Smooth muscle cell (in vitro differentiated cells): Measurements from ENCODE around the gene MBNL1. TPM values are rescaled to one million over a fixed set of nuclear protein-coding genes. Genes with fewer than 3 reads are reported as not detected.

Source experiments
- DNase-seq: peaks from one replicate; lab custom pipeline; 2025; ENCODE audit not compliant: unreplicated experiment; lab: John Stamatoyannopoulos, UW
- H2AFZ ChIP-seq: fragments of 200-600 bp; sonication (generic); 2 replicates; pipeline ENCODE4 v1.6.0; 2016; ENCODE audit warnings: antibody characterized with exemption, low read depth, mild to moderate bottlenecking
- H3F3A ChIP-seq: fragments of 200-600 bp; sonication (generic); 2 replicates; pipeline ENCODE4 v1.6.0; 2017; ENCODE audit warnings: antibody characterized with exemption, low read depth
- H3K27ac ChIP-seq: fragments of 200-600 bp; sonication (generic); 2 replicates; pipeline ENCODE4 v1.5.1; 2016; ENCODE audit warnings: low read depth, mild to moderate bottlenecking
- H3K27me3 ChIP-seq: fragments of 200-600 bp; sonication (generic); 2 replicates; pipeline ENCODE4 v1.6.1; 2016; ENCODE audit warnings: low read depth, mild to moderate bottlenecking
- H3K36me3 ChIP-seq: fragments of 200-600 bp; sonication (generic); 2 replicates; pipeline ENCODE4 v1.5.1; 2016; ENCODE audit warnings: low read depth
- H3K4me1 ChIP-seq: fragments of 200-600 bp; sonication (generic); 2 replicates; pipeline ENCODE4 v1.5.1; 2016; ENCODE audit warnings: low read depth
- H3K4me2 ChIP-seq: fragments of 200-600 bp; sonication (generic); 2 replicates; pipeline ENCODE4 v1.6.0; 2016; ENCODE audit warnings: mild to moderate bottlenecking
- H3K4me3 ChIP-seq: fragments of 200-600 bp; sonication (generic); 2 replicates; pipeline ENCODE4 v1.5.1; 2016; ENCODE audit warnings: mild to moderate bottlenecking
- H3K79me2 ChIP-seq: fragments of 200-600 bp; sonication (generic); 2 replicates; pipeline ENCODE4 v1.6.0; 2016; ENCODE audit warnings: low read depth, mild to moderate bottlenecking
- H3K9ac ChIP-seq: fragments of 200-600 bp; sonication (generic); 2 replicates; pipeline ENCODE4 v1.6.0; 2016; ENCODE audit warnings: low read depth
- H3K9me3 ChIP-seq: fragments of 200-600 bp; sonication (generic); replicated peaks from 2 replicates; pipeline ENCODE4 v1.5.1; 2016; ENCODE audit warnings: low read depth
- H4K20me1 ChIP-seq: fragments of 200-600 bp; sonication (generic); 2 replicates; pipeline ENCODE4 v1.6.0; 2016; ENCODE audit warnings: low read depth
- CTCF ChIP-seq: fragments of 200-600 bp; sonication (generic); IDR thresholded peaks from 2 replicates; pipeline ENCODE4 v1.5.1; 2017; ENCODE audit warnings: borderline replicate concordance, mild to moderate bottlenecking, antibody characterized with exemption; ENCODE audit not compliant: insufficient read depth, poor library complexity, severe bottlenecking
- WGBS: methylation state at CpG from one replicate; pipeline ENCODE4 v1.1.7; 2016; ENCODE audit warnings: low lambda C conversion rate; 5-methylcytosine and 5-hydroxymethylcytosine counted together
- polyA plus RNA-seq: library from polyadenylated mRNA; unstranded; fragments of >200 nt; fragmentation: Nextera tagmentation; extraction: Ambion mirVana; gene quantifications from 2 replicates; pipeline ENCODE4 v1.2.1, GENCODE V29; 2016
- total RNA-seq: library from RNA; depleted of rRNA; stranded (reverse); fragments of >200 nt; gene quantifications from 2 replicates; pipeline ENCODE4 v1.2.3, GENCODE V29; 2014

The MBNL1 gene
- total and polyA plus RNA-seq, 2 experiments from 2014 or later, result 19.5 to 128 TPM

DNA sequence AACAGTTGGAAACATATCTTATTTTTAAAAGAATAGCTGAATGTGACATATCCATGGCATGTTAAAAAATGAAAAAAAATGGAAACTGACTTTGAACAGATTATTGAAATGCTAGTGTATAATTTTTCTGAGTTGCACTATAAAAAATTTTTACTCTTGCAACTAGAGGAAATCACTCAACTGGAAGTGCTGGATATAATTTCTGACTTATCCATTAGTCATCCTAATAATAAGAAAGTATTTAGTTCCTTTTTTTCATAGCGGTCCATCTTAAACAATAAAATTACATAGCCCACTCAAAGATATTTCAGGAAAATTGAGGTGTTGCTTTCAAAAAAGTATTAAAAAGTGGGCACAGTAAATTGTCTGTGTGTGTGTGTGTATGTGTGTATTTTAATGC lies 80.7 kb downstream of the MBNL1 start:
- H3K9me3 ChIP-seq, result no peaks in the 10 kb centered on the region
- no peak overlapping the region for H3K4me3 ChIP-seq
- H3K36me3 ChIP-seq, result no peaks in the 10 kb centered on the region
- no peak for TF ChIP-seq CTCF
- H3K4me1 ChIP-seq, result no peaks in the 10 kb centered on the region
- H3F3A ChIP-seq, result no peaks in the 10 kb centered on the region
- no peak overlapping the region for H3K27ac ChIP-seq
- no peak overlapping the region for H2AFZ ChIP-seq
- WGBS, result 92% methylated on average over 1 of the region's 1 CpG
- peaks cover 86% of the 10 kb centered on the region for H4K20me1 ChIP-seq
- no peak overlapping the region for H3K9ac ChIP-seq
- no peak for DNase-seq
- H3K4me2 ChIP-seq, result no peak overlapping the region
- H3K27me3 ChIP-seq, result no peaks in the 10 kb centered on the region
- H3K79me2 ChIP-seq, result peaks cover 71% of the 10 kb centered on the region

DNA sequence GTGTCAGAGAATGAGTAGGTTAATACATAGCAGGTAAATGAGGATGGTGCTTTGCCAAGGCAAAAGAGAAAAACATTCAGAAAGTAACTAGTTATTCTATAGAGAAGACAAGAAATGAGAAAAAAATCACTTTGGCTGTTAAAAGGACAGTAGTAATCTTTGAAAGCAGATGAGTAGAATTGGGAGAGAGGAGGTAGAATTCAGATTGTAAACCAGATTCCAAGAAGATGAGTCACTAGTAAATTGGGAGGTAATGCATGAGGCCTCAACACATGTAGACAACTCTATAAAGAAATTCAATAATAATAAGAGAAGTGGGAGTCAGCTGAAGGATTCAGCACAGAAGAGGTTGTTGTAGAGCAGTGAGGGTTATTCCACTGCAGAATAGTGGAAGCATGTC lies 81.4 kb downstream of the MBNL1 start:
- no peak for TF ChIP-seq CTCF
- Histone ChIP-seq H3K4me2 (no peak overlapping the region), H3K79me2 (peaks cover 75% of the 10 kb centered on the region), H3F3A (no peaks in the 10 kb centered on the region), H4K20me1 (peaks cover 84% of the 10 kb centered on the region), H3K27me3 (no peaks in the 10 kb centered on the region), H3K27ac (no peak overlapping the region), H2AFZ (no peak overlapping the region), H3K36me3 (no peaks in the 10 kb centered on the region), H3K9ac (no peak overlapping the region), H3K4me1 (no peaks in the 10 kb centered on the region), H3K9me3 (no peaks in the 10 kb centered on the region), H3K4me3 (no peak overlapping the region)
- no peak for DNase-seq

- Histone ChIP-seq H3K9ac (no peak overlapping the region), H4K20me1 (peaks cover 85% of the 10 kb centered on the region), H3K9me3 (no peaks in the 10 kb centered on the region), H3K79me2 (peaks cover 80% of the 10 kb centered on the region), H3K27me3 (no peaks in the 10 kb centered on the region), H3K4me1 (no peaks in the 10 kb centered on the region), H3K36me3 (no peaks in the 10 kb centered on the region), H3K4me2 (no peak overlapping the region), H2AFZ (no peak overlapping the region), H3F3A (no peaks in the 10 kb centered on the region), H3K4me3 (no peak overlapping the region), H3K27ac (no peak overlapping the region)
- DNase-seq, result no peak
- WGBS, result 95% methylated on average over 4 of the region's 4 CpGs
- no peak for TF ChIP-seq CTCF
Measured at GRCh38 chr3:152350776-152351175, 82.0 kb downstream of the MBNL1 start.

DNA sequence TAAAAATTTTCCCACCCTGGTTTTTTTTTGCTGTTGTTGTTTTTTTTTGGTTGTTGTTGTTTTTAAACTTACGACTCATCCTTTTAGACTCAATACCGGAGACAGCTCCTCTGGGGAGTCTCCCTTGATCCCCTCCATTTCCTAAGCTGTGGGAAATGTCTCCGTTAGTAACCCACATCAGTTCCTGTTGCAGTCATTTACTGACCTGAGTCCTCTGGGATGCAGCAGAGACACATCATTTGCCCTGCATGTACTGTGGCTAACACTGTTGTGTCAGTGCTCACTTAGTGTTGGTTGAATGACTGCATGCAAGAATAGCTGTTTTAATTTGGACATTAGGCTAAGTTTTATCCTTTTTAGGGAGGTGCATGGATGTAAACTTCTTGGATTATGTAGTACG lies 83.8 kb downstream of the MBNL1 start:
- no peak overlapping the region for H3K9ac ChIP-seq
- 67% methylated on average over 4 of the region's 4 CpGs for WGBS
- no peaks in the 10 kb centered on the region for H3F3A ChIP-seq
- no peak for DNase-seq
- H3K4me2 ChIP-seq, result no peak overlapping the region
- no peak for TF ChIP-seq CTCF
- peaks cover 96% of the 10 kb centered on the region for H4K20me1 ChIP-seq
- H3K36me3 ChIP-seq, result no peaks in the 10 kb centered on the region
- no peak overlapping the region for H3K27ac ChIP-seq
- no peaks in the 10 kb centered on the region for H3K27me3 ChIP-seq
- no peak overlapping the region for H2AFZ ChIP-seq
- H3K4me3 ChIP-seq, result no peak overlapping the region
- H3K9me3 ChIP-seq, result no peaks in the 10 kb centered on the region
- H3K4me1 ChIP-seq, result no peaks in the 10 kb centered on the region
- peaks cover 87% of the 10 kb centered on the region for H3K79me2 ChIP-seq
